Measurements from ENCODE around the gene LHFPL4. TPM values are rescaled to one million over a fixed set of nuclear protein-coding genes. Genes with fewer than 3 reads are reported as not detected.

The LHFPL4 gene
- under 0.01 TPM in 1 of 2 replicates, not detected in the other for total RNA-seq

DNA sequence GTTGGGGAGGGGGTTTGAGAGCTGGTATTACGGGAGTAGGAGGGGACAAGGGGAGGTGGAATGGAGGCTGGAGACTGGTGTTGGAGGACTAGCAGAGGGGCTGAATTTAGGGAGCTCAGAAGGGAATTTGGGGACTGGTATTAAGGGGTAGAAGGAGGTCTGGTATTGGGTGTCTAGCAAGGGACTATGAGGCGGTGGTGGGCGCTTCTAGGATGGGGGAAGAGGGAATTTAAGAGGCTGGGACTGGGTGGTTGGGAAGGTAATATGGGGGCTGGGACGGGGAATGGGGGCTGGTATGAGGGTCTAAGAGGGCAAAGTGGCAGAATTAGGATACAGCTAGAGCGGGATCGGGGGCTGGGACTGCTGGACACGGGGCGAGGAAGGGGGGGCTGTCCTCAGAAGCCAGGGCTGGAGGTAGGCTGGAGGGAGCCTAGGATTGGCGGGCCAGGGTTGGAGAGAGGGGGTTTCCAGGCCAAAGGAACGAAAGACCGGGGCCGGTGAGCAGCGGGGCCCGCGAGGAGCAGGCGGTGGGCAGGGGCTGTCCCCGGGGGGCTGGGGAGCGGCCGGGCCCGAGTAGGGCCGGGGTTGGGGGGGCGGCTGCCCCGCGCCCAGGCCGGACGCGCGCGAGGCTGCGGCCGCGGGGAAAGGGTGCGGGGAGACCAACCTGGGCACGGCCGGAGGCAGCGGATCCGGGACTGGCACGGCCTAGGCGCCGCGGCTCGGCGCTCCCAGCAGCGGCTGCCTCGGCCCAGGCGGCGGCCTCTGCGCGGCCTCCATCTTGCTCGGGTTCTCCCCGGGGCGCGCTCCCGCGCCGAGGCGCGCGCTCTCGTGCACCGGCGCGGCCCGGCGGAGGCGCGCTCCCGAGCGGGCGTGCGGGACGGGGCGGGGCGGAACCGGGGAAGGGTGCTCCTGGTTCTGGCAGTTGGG is at the start of gene LHFPL4:
Gene LHFPL4 (minus strand): TSS at position 802 of the 927 bp plus-strand sequence. CDS start 1,143 bp downstream, outside the sequence.

Other genes with a start within 250 kb of the LHFPL4 start
- gene THUMPD3, start 190.8 kb downstream of the LHFPL4 start, total RNA-seq = 39.1 and 46.6 TPM in 2 replicates
- gene SETD5, start 156.2 kb downstream of the LHFPL4 start, total RNA-seq = 88.4 and 113 TPM in 2 replicates
- 25.8 and 30.3 TPM in 2 replicates for gene MTMR14, start 95.7 kb upstream of the LHFPL4 start, total RNA-seq
- gene CPNE9, start 150.0 kb upstream of the LHFPL4 start, total RNA-seq = not detected in 2 replicates
- gene BRPF1, start 177.9 kb upstream of the LHFPL4 start, total RNA-seq = 9.5 and 10.2 TPM in 2 replicates
- 18.6 and 22.6 TPM in 2 replicates for gene OGG1, start 196.1 kb upstream of the LHFPL4 start, total RNA-seq
- 21.3 and 25.4 TPM in 2 replicates for gene CAMK1, start 216.1 kb upstream of the LHFPL4 start, total RNA-seq
- gene TADA3, start 238.7 kb upstream of the LHFPL4 start, total RNA-seq = 77.7 and 83.3 TPM in 2 replicates
- 189 and 224 TPM in 2 replicates for gene ARPC4, start 239.3 kb upstream of the LHFPL4 start, total RNA-seq

Measured in articular chondrocyte of knee joint (primary cell).